HepG2 (cell line): ENCODE measurements around the gene PSMB3. TPM values are rescaled to one million over a fixed set of nuclear protein-coding genes. Genes with fewer than 3 reads are reported as not detected.
A peak's percentile ranks its signal among the peaks of the same experiment; 100 is the strongest.

Source experiments
- FIP1L1 ChIP-seq: fragments of 200-400 bp; formaldehyde crosslinking; IDR thresholded peaks from 2 replicates; pipeline ENCODE4 v1.6.1; 2018; ENCODE audit warnings: low read depth, mild to moderate bottlenecking, low read length, moderate library complexity, borderline replicate concordance; ENCODE audit not compliant: insufficient read depth
- TBL1XR1 ChIP-seq: fragments of 150-350 bp; IDR thresholded peaks from 2 replicates; pipeline ENCODE4 v1.6.1; 2014; ENCODE audit warnings: borderline replicate concordance, low read length; ENCODE audit not compliant: partially characterized antibody
- TFE3 ChIP-seq: IDR thresholded peaks from 2 replicates; pipeline ENCODE4 v1.6.1; 2016
- WIZ ChIP-seq: sonication (generic); formaldehyde crosslinking; IDR thresholded peaks from 2 replicates; pipeline ENCODE4 v1.5.1; 2020; ENCODE audit warnings: mild to moderate bottlenecking, missing genetic modification reagents
- YEATS2 ChIP-seq: sonication (generic); formaldehyde crosslinking; IDR thresholded peaks from 2 replicates; pipeline ENCODE4 v1.4.0; 2020; ENCODE audit warnings: missing genetic modification reagents, borderline replicate concordance
- ZNF609 ChIP-seq: sonication (generic); formaldehyde crosslinking; IDR thresholded peaks from 2 replicates; pipeline ENCODE4 v1.4.0; 2020; ENCODE audit warnings: mild to moderate bottlenecking, missing genetic modification reagents, borderline replicate concordance
- polyA plus RNA-seq, 8 experiments: library from polyadenylated mRNA; depleted of rRNA in 3 of 8; stranded (reverse) in 7 of 8; unstranded in 1 of 8; fragments of >200 nt; fragmentation: Illumina TruSeq in 4 of 8; extraction: Trizol in 4 of 8; gene quantifications; 2 replicates each; pipeline versions ENCODE4 v1.2.1 to v1.2.3, GENCODE V29; 2011 to 2016; ENCODE audit warnings: low read depth in 4 of 8, missing spikeins in 1 of 8, mixed read lengths in 1 of 8; ENCODE audit not compliant: insufficient read depth in 1 of 8
- total RNA-seq, 5 experiments: library from RNA; depleted of rRNA; stranded (reverse); fragments of >200 nt; fragmentation: Illumina TruSeq; extraction: Trizol; gene quantifications; 2 replicates each; pipeline ENCODE4 v1.2.3, GENCODE V29; 2016; ENCODE audit warnings: low read depth in 1 of 5
- TF ChIP-seq, protein P1 (sequence below): sonication (generic); formaldehyde crosslinking; IDR thresholded peaks from 2 replicates; pipeline ENCODE4 v1.5.1; 2020; ENCODE audit warnings: missing genetic modification reagents, mild to moderate bottlenecking, borderline replicate concordance
- TF ChIP-seq, protein P2 (sequence below): sonication (generic); formaldehyde crosslinking; IDR thresholded peaks from 2 replicates; pipeline ENCODE4 v1.4.0; 2020; ENCODE audit warnings: low read depth, missing genetic modification reagents
- TF ChIP-seq, protein P3 (sequence below): sonication (generic); formaldehyde crosslinking; IDR thresholded peaks from 2 replicates; pipeline ENCODE4 v1.4.0; 2020; ENCODE audit warnings: missing genetic modification reagents, borderline replicate concordance

Gene PSMB3
- total and polyA plus RNA-seq, 2 of the 13 experiments (the other 11 are each of a cell fraction or from before 2014, with no cell fraction given), result 366 to 517 TPM

GRCh38 chr17:38752308-38753070 is at the start of gene PSMB3 (continued):
- TF ChIP-seq, protein P1, sequence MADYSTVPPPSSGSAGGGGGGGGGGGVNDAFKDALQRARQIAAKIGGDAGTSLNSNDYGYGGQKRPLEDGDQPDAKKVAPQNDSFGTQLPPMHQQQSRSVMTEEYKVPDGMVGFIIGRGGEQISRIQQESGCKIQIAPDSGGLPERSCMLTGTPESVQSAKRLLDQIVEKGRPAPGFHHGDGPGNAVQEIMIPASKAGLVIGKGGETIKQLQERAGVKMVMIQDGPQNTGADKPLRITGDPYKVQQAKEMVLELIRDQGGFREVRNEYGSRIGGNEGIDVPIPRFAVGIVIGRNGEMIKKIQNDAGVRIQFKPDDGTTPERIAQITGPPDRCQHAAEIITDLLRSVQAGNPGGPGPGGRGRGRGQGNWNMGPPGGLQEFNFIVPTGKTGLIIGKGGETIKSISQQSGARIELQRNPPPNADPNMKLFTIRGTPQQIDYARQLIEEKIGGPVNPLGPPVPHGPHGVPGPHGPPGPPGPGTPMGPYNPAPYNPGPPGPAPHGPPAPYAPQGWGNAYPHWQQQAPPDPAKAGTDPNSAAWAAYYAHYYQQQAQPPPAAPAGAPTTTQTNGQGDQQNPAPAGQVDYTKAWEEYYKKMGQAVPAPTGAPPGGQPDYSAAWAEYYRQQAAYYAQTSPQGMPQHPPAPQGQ (CRISPR knock-in tag), result no peak
- TF ChIP-seq, protein P2, sequence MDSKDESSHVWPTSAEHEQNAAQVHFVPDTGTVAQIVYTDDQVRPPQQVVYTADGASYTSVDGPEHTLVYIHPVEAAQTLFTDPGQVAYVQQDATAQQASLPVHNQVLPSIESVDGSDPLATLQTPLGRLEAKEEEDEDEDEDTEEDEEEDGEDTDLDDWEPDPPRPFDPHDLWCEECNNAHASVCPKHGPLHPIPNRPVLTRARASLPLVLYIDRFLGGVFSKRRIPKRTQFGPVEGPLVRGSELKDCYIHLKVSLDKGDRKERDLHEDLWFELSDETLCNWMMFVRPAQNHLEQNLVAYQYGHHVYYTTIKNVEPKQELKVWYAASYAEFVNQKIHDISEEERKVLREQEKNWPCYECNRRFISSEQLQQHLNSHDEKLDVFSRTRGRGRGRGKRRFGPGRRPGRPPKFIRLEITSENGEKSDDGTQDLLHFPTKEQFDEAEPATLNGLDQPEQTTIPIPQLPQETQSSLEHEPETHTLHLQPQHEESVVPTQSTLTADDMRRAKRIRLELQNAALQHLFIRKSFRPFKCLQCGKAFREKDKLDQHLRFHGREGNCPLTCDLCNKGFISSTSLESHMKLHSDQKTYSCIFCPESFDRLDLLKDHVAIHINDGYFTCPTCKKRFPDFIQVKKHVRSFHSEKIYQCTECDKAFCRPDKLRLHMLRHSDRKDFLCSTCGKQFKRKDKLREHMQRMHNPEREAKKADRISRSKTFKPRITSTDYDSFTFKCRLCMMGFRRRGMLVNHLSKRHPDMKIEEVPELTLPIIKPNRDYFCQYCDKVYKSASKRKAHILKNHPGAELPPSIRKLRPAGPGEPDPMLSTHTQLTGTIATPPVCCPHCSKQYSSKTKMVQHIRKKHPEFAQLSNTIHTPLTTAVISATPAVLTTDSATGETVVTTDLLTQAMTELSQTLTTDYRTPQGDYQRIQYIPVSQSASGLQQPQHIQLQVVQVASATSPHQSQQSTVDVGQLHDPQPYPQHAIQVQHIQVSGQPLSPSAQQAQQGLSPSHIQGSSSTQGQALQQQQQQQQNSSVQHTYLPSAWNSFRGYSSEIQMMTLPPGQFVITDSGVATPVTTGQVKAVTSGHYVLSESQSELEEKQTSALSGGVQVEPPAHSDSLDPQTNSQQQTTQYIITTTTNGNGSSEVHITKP (CRISPR knock-in tag), result peak; percentile 87; the same call in 1 of the 2 replicates
- TF ChIP-seq TBL1XR1 (no peak), YEATS2 (CRISPR knock-in tag) (peak; percentile 98), FIP1L1 (peak; percentile 86; the same call in 1 of the 2 replicates), WIZ (no peak; the same call in 1 of the 2 replicates), ZNF609 (CRISPR knock-in tag) (no peak), TFE3 (CRISPR knock-in tag) (peak; percentile 61; the same call in 1 of the 2 replicates)
- TF ChIP-seq, protein P3, sequence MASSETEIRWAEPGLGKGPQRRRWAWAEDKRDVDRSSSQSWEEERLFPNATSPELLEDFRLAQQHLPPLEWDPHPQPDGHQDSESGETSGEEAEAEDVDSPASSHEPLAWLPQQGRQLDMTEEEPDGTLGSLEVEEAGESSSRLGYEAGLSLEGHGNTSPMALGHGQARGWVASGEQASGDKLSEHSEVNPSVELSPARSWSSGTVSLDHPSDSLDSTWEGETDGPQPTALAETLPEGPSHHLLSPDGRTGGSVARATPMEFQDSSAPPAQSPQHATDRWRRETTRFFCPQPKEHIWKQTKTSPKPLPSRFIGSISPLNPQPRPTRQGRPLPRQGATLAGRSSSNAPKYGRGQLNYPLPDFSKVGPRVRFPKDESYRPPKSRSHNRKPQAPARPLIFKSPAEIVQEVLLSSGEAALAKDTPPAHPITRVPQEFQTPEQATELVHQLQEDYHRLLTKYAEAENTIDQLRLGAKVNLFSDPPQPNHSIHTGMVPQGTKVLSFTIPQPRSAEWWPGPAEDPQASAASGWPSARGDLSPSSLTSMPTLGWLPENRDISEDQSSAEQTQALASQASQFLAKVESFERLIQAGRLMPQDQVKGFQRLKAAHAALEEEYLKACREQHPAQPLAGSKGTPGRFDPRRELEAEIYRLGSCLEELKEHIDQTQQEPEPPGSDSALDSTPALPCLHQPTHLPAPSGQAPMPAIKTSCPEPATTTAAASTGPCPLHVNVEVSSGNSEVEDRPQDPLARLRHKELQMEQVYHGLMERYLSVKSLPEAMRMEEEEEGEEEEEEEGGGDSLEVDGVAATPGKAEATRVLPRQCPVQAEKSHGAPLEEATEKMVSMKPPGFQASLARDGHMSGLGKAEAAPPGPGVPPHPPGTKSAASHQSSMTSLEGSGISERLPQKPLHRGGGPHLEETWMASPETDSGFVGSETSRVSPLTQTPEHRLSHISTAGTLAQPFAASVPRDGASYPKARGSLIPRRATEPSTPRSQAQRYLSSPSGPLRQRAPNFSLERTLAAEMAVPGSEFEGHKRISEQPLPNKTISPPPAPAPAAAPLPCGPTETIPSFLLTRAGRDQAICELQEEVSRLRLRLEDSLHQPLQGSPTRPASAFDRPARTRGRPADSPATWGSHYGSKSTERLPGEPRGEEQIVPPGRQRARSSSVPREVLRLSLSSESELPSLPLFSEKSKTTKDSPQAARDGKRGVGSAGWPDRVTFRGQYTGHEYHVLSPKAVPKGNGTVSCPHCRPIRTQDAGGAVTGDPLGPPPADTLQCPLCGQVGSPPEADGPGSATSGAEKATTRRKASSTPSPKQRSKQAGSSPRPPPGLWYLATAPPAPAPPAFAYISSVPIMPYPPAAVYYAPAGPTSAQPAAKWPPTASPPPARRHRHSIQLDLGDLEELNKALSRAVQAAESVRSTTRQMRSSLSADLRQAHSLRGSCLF (CRISPR knock-in tag), result no peak
